Ishikawa (cell line): Measurements from ENCODE around the gene ATP8B2.

Experiments
- CEBPB ChIP-seq: IDR thresholded peaks from 2 replicates; pipeline ENCODE4 v1.6.1; 2012
- CREB1 ChIP-seq: IDR thresholded peaks from 2 replicates; pipeline ENCODE4 v1.6.1; 2012; ENCODE audit warnings: low read depth
- EGR1 ChIP-seq: IDR thresholded peaks from 2 replicates; pipeline ENCODE4 v1.6.1; 2012
- EP300 ChIP-seq: IDR thresholded peaks from 2 replicates; pipeline ENCODE4 v1.6.1; 2012; ENCODE audit warnings: borderline replicate concordance
- FOXM1 ChIP-seq: IDR thresholded peaks from 2 replicates; pipeline ENCODE4 v1.6.1; 2012; ENCODE audit warnings: low read depth, borderline replicate concordance
- MAX ChIP-seq: IDR thresholded peaks from 2 replicates; pipeline ENCODE4 v1.6.1; 2012
- NFIC ChIP-seq: IDR thresholded peaks from 2 replicates; pipeline ENCODE4 v1.6.1; 2012
- RAD21 ChIP-seq: IDR thresholded peaks from 2 replicates; pipeline ENCODE4 v1.6.1; 2012; ENCODE audit warnings: low read depth
- REST ChIP-seq: IDR thresholded peaks from 2 replicates; pipeline ENCODE4 v1.6.1; 2012; ENCODE audit warnings: low read depth, mild to moderate bottlenecking
- TAF1 ChIP-seq: IDR thresholded peaks from 2 replicates; pipeline ENCODE4 v1.6.1; 2012; ENCODE audit warnings: low read depth, mild to moderate bottlenecking
- TCF12 ChIP-seq: IDR thresholded peaks from 2 replicates; pipeline ENCODE4 v1.6.1; 2012; ENCODE audit warnings: low read depth
- TEAD4 ChIP-seq: IDR thresholded peaks from 2 replicates; pipeline ENCODE4 v1.6.1; 2012
- YY1 ChIP-seq: IDR thresholded peaks from 2 replicates; pipeline ENCODE4 v1.6.1; 2012; ENCODE audit warnings: low read depth
- ZBTB7A ChIP-seq: IDR thresholded peaks from 2 replicates; pipeline ENCODE4 v1.6.1; 2012; ENCODE audit warnings: low read depth
- TF ChIP-seq, protein P1 (sequence below): IDR thresholded peaks from 2 replicates; pipeline ENCODE4 v1.6.1; 2012

The ATP8B2 gene

GRCh38 chr1:154318386-154318785 lies 6.9 kb upstream of the ATP8B2 start:
- TF ChIP-seq ZBTB7A (no peak), FOXM1 (no peak), CEBPB (no peak), RAD21 (no peak), EP300 (no peak), TCF12 (no peak), TEAD4 (no peak)

GRCh38 chr1:154320882-154321608 lies 4.3 kb upstream of the ATP8B2 start, which contains the start of gene AQP10:
TSS of gene AQP10 (plus strand) at chr1:154321093. CDS start at chr1:154321156, 63 bp downstream.
- TF ChIP-seq YY1: no peak
- TF ChIP-seq ZBTB7A: no peak
- TF ChIP-seq, protein P1, sequence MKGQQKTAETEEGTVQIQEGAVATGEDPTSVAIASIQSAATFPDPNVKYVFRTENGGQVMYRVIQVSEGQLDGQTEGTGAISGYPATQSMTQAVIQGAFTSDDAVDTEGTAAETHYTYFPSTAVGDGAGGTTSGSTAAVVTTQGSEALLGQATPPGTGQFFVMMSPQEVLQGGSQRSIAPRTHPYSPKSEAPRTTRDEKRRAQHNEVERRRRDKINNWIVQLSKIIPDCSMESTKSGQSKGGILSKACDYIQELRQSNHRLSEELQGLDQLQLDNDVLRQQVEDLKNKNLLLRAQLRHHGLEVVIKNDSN: no peak

DNA sequence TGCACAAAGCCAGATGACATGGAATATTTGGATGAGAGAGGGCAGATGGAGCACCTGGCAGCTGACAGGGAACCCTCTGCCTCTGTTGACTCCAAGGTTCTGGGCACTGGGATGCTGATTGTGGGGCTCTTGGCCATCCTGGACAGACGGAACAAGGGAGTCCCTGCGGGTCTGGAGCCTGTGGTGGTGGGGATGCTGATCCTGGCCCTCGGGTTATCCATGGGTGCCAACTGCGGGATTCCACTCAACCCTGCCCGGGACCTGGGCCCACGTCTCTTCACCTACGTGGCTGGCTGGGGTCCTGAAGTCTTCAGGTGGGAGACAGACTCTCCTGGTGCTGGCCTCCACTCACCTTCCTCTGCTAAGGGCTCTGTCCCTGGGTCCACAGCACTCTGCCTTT lies 1.8 kb upstream of the ATP8B2 start:
- no peak for TF ChIP-seq FOXM1
- TF ChIP-seq RAD21: no peak
- no peak for TF ChIP-seq EGR1
- TF ChIP-seq CREB1: no peak
- no peak for TF ChIP-seq CEBPB
- TF ChIP-seq TEAD4: no peak
- TF ChIP-seq ZBTB7A: no peak
- no peak for TF ChIP-seq YY1
- TF ChIP-seq TCF12: no peak
- TF ChIP-seq NFIC: no peak
- TF ChIP-seq EP300: no peak
- no peak for TF ChIP-seq REST
- TF ChIP-seq, protein P1: no peak
- TF ChIP-seq TAF1: no peak
- TF ChIP-seq MAX: no peak

DNA sequence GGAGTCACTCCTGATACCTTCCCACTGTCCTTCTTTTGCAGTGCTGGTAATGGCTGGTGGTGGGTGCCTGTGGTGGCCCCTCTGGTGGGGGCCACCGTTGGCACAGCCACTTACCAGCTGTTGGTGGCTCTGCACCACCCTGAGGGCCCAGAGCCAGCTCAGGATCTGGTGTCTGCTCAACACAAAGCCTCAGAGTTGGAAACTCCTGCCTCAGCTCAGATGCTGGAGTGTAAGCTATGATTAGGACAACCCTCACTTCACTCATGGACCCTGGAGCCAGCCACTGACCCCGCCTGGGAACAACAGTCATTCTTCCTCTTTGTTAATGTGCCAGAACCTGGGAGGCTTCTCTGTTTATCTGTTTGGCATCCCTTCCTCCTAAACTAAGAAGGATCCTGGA lies 1.1 kb upstream of the ATP8B2 start:
- TF ChIP-seq TAF1: no peak
- TF ChIP-seq ZBTB7A: no peak
- TF ChIP-seq TCF12: no peak
- TF ChIP-seq EP300: no peak
- no peak for TF ChIP-seq CREB1
- TF ChIP-seq CEBPB: no peak
- no peak for TF ChIP-seq EGR1

DNA sequence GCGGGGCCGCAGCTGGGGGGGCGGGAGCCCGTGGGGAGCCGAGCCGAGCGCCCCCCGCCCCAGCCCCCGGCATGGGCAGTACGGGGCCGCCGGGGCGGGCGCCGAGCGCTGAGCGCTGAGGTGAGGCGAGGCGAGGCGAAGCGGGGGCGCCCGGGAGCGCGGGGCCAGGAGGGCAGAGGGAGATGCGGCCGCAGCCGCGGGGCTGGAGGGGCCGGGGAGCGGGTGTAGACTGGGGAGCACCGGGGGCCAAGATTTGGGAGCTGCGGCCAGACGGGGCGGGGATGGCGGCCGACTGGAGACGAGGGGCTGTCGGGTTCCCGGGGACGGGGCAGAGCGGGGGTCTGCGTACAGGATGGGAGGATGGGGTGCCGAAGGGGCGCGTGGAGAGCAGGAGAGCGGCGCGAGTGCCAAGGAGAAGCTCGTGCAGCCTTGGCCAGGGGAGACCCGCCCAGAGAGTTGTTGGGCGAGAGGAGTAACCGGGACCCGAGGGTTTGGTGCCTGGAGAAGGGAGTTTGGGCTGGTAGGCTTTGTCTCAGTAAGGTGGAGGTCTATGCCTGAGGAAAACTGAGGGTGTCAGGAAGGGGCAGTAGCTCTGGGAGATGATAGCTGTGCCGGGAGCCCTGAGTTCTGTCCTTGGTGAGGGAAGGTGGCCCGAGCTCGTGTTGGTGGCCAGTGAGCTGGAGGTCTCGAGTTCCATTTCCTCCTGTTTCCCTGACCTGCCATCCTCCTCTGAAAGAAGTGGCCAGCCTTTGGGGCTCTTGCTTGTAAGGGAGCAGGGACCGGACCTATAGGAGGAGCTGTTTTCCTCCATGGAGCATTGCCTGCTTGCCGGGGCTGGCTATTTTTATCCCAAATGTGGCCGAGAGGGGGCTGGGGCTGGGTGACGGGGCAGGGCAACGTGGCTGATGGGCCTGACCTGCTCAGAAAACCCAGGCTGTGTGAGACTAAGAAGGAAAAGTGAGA lies 539 bp downstream of the ATP8B2 start:
- no peak for TF ChIP-seq EP300
- no peak for TF ChIP-seq TCF12
- no peak for TF ChIP-seq FOXM1
- no peak for TF ChIP-seq EGR1
- no peak for TF ChIP-seq MAX
- TF ChIP-seq YY1: peak; percentile 42; the same call in 1 of the 2 replicates
- no peak for TF ChIP-seq REST
- peak; percentile 74 for TF ChIP-seq ZBTB7A
- no peak for TF ChIP-seq RAD21
- TF ChIP-seq, protein P1: no peak
